ENCODE data around the gene FHDC1.

Gene FHDC1

GRCh38 chr4:152965611-152966010, 29.5 kb downstream of the FHDC1 start:
- H3K27me3 ChIP-seq (ENCODE audit: low read depth, low read length) = no peaks in the 10 kb centered on the region
- H3K4me2 ChIP-seq (ENCODE audit: low read length) = no peak overlapping the region
- no peak overlapping the region for H3K9ac ChIP-seq (ENCODE audit: low read length)
- no peak for TF ChIP-seq EZH2phosphoT487 (IDR thresholded peaks at IDR 0.05; ENCODE audit: low read depth)
- TF ChIP-seq, protein P1, sequence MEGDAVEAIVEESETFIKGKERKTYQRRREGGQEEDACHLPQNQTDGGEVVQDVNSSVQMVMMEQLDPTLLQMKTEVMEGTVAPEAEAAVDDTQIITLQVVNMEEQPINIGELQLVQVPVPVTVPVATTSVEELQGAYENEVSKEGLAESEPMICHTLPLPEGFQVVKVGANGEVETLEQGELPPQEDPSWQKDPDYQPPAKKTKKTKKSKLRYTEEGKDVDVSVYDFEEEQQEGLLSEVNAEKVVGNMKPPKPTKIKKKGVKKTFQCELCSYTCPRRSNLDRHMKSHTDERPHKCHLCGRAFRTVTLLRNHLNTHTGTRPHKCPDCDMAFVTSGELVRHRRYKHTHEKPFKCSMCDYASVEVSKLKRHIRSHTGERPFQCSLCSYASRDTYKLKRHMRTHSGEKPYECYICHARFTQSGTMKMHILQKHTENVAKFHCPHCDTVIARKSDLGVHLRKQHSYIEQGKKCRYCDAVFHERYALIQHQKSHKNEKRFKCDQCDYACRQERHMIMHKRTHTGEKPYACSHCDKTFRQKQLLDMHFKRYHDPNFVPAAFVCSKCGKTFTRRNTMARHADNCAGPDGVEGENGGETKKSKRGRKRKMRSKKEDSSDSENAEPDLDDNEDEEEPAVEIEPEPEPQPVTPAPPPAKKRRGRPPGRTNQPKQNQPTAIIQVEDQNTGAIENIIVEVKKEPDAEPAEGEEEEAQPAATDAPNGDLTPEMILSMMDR (IDR thresholded peaks at IDR 0.05; ENCODE audit: low read depth, low read length) = no peak
- H3K36me3 ChIP-seq (replicated peaks; ENCODE audit: low read depth, low read length) = no peaks in the 10 kb centered on the region
- no peaks in the 10 kb centered on the region for H3K4me1 ChIP-seq (ENCODE audit: low read length)
- no peaks in the 10 kb centered on the region for H3K79me2 ChIP-seq (ENCODE audit: low read length)
- no peak overlapping the region for H3K27ac ChIP-seq (ENCODE audit: low read length)
- no peak overlapping the region for H3K4me3 ChIP-seq (ENCODE audit: low read length)
- H4K20me1 ChIP-seq (ENCODE audit: insufficient read depth, low read length) = no peaks in the 10 kb centered on the region
- no peak overlapping the region for H2AFZ ChIP-seq (ENCODE audit: low read depth, low read length)
- H3K9me3 ChIP-seq (ENCODE audit: insufficient read depth, low read length) = no peaks in the 10 kb centered on the region

DNA sequence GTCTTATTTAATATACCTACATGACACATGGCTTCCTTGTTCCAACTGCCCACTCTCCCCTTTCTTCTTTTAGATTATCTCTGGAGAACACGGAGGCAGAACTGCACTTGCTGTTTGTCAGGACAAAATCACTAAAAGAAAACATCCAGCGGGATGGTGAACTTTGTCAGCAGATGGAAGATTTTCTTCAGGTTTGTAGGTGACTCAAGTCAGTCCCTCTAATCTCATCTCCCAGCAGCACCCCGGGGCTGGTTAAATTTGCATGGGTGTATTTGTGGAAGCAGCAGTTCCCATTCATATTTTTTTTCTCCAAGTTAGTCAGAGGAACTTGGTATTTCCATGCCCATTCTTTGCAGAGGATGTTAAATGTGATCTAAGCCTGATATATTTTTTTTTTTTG, 31.8 kb downstream of the FHDC1 start:
- no peaks in the 10 kb centered on the region for H3K79me2 ChIP-seq (ENCODE audit: low read length)
- no peaks in the 10 kb centered on the region for H3K9me3 ChIP-seq (ENCODE audit: insufficient read depth, low read length)
- no peaks in the 10 kb centered on the region for H4K20me1 ChIP-seq (ENCODE audit: insufficient read depth, low read length)
- H3K36me3 ChIP-seq (replicated peaks; ENCODE audit: low read depth, low read length) = no peaks in the 10 kb centered on the region
- no peak overlapping the region for H3K4me2 ChIP-seq (ENCODE audit: low read length)
- TF ChIP-seq EZH2phosphoT487 (IDR thresholded peaks at IDR 0.05; ENCODE audit: low read depth) = no peak
- TF ChIP-seq, protein P1 (IDR thresholded peaks at IDR 0.05; ENCODE audit: low read depth, low read length) = no peak
- no peak overlapping the region for H3K4me3 ChIP-seq (ENCODE audit: low read length)
- no peak overlapping the region for H3K9ac ChIP-seq (ENCODE audit: low read length)
- no peaks in the 10 kb centered on the region for H3K4me1 ChIP-seq (ENCODE audit: low read length)
- H2AFZ ChIP-seq (ENCODE audit: low read depth, low read length) = no peak overlapping the region
- H3K27ac ChIP-seq (ENCODE audit: low read length) = no peak overlapping the region
- no peaks in the 10 kb centered on the region for H3K27me3 ChIP-seq (ENCODE audit: low read depth, low read length)

- Histone ChIP-seq H3K79me2 (ENCODE audit: low read length) (no peaks in the 10 kb centered on the region), H3K4me2 (ENCODE audit: low read length) (no peak overlapping the region), H3K27ac (ENCODE audit: low read length) (no peak overlapping the region), H3K4me1 (ENCODE audit: low read length) (no peaks in the 10 kb centered on the region), H3K36me3 (replicated peaks; ENCODE audit: low read depth, low read length) (no peaks in the 10 kb centered on the region), H3K27me3 (ENCODE audit: low read depth, low read length) (no peaks in the 10 kb centered on the region), H4K20me1 (ENCODE audit: insufficient read depth, low read length) (no peaks in the 10 kb centered on the region), H3K4me3 (ENCODE audit: low read length) (no peak overlapping the region), H3K9ac (ENCODE audit: low read length) (no peak overlapping the region), H3K9me3 (ENCODE audit: insufficient read depth, low read length) (no peaks in the 10 kb centered on the region), H2AFZ (ENCODE audit: low read depth, low read length) (no peak overlapping the region)
- TF ChIP-seq, protein P1 (IDR thresholded peaks at IDR 0.05; ENCODE audit: low read depth, low read length) = no peak
- TF ChIP-seq EZH2phosphoT487 (IDR thresholded peaks at IDR 0.05; ENCODE audit: low read depth) = no peak
Observed at GRCh38 chr4:152968806-152969394, 32.8 kb downstream of the FHDC1 start.

DNA sequence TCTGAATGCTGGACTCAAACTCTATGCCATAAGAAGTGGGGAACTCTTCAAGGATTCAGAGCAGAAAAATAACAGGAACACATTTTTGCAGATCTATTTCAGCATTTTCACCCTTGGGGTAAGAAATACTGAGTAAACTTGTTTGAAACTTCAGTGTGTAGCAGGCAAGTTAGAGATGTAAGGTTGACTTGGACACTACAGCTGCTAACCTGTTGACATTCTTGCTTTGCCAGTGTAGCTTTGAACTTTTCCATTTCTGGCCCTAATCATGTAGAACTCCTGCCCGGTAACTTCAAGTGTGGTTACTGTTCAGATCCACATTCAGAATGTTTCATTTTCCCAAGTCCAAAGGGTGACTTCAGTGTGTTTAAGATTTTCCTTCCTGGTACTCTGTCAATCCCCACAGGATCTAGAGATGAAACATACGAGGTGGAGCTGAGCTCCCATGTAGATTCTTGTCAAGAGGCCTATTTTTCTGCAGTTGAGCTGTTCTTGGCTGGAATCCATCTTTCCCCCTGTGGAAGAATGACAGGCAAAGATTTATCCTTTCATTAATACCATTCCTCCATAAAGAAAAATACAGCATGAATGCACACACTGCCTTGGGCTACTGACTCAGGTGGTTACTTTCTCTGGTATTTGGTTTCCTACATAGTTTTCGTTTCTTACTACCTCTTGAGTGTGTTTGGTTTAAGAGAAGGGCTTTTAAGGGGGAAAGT, 34.1 kb downstream of the FHDC1 start:
- H2AFZ ChIP-seq (ENCODE audit: low read depth, low read length) = no peak overlapping the region
- TF ChIP-seq EZH2phosphoT487 (IDR thresholded peaks at IDR 0.05; ENCODE audit: low read depth) = no peak
- TF ChIP-seq, protein P1 (IDR thresholded peaks at IDR 0.05; ENCODE audit: low read depth, low read length) = no peak

More for the DNA sequence above, 34.1 kb downstream of the FHDC1 start:
- Histone ChIP-seq H4K20me1 (ENCODE audit: insufficient read depth, low read length) (no peaks in the 10 kb centered on the region), H3K27me3 (ENCODE audit: low read depth, low read length) (no peaks in the 10 kb centered on the region), H3K4me1 (ENCODE audit: low read length) (no peaks in the 10 kb centered on the region), H3K36me3 (replicated peaks; ENCODE audit: low read depth, low read length) (no peaks in the 10 kb centered on the region), H3K4me2 (ENCODE audit: low read length) (no peak overlapping the region), H3K4me3 (ENCODE audit: low read length) (no peak overlapping the region), H3K79me2 (ENCODE audit: low read length) (no peaks in the 10 kb centered on the region), H3K9ac (ENCODE audit: low read length) (no peak overlapping the region), H3K27ac (ENCODE audit: low read length) (no peak overlapping the region), H3K9me3 (ENCODE audit: insufficient read depth, low read length) (no peaks in the 10 kb centered on the region)
